Measurements from ENCODE around the gene STXBP6. TPM values are rescaled to one million over a fixed set of nuclear protein-coding genes. Genes with fewer than 3 reads are reported as not detected.

STXBP6 gene
- total and polyA plus RNA-seq, 2 experiments from 2014 or later: 19.7 to 29.0 TPM

GRCh38 chr14:25038044-25038668 is 11.8 kb downstream of the STXBP6 start:
- H3K4me1 ChIP-seq (ENCODE audit: insufficient read depth): peaks cover 13% of the 10 kb centered on the region
- no peak for TF ChIP-seq POLR2AphosphoS5 (IDR thresholded peaks at IDR 0.05; ENCODE audit: low read depth)
- no peak for TF ChIP-seq NANOG (IDR thresholded peaks at IDR 0.05; ENCODE audit: borderline replicate concordance)
- no peak for TF ChIP-seq JUNB (IDR thresholded peaks at IDR 0.05; ENCODE audit: unreplicated experiment)
- TF ChIP-seq EZH2phosphoT487 (IDR thresholded peaks at IDR 0.05; ENCODE audit: unreplicated experiment): no peak
- TF ChIP-seq CREB1 (CRISPR knock-in tag; IDR thresholded peaks at IDR 0.05; ENCODE audit: low read depth): no peak
- TF ChIP-seq ZNF462 (CRISPR knock-in tag; IDR thresholded peaks at IDR 0.05): no peak
- no peak for TF ChIP-seq EZH2 (IDR thresholded peaks at IDR 0.05; ENCODE audit: low read depth, unreplicated experiment)
- TF ChIP-seq ZNF114 (CRISPR knock-in tag; IDR thresholded peaks at IDR 0.05): no peak
- TF ChIP-seq, protein P1, sequence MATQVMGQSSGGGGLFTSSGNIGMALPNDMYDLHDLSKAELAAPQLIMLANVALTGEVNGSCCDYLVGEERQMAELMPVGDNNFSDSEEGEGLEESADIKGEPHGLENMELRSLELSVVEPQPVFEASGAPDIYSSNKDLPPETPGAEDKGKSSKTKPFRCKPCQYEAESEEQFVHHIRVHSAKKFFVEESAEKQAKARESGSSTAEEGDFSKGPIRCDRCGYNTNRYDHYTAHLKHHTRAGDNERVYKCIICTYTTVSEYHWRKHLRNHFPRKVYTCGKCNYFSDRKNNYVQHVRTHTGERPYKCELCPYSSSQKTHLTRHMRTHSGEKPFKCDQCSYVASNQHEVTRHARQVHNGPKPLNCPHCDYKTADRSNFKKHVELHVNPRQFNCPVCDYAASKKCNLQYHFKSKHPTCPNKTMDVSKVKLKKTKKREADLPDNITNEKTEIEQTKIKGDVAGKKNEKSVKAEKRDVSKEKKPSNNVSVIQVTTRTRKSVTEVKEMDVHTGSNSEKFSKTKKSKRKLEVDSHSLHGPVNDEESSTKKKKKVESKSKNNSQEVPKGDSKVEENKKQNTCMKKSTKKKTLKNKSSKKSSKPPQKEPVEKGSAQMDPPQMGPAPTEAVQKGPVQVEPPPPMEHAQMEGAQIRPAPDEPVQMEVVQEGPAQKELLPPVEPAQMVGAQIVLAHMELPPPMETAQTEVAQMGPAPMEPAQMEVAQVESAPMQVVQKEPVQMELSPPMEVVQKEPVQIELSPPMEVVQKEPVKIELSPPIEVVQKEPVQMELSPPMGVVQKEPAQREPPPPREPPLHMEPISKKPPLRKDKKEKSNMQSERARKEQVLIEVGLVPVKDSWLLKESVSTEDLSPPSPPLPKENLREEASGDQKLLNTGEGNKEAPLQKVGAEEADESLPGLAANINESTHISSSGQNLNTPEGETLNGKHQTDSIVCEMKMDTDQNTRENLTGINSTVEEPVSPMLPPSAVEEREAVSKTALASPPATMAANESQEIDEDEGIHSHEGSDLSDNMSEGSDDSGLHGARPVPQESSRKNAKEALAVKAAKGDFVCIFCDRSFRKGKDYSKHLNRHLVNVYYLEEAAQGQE (IDR thresholded peaks at IDR 0.05; ENCODE audit: unreplicated experiment): no peak
- TF ChIP-seq CTCF (conservative IDR thresholded peaks at IDR 0.05; ENCODE audit: low read depth in 2 of 2): no peak
- TF ChIP-seq STAT1 (IDR thresholded peaks at IDR 0.05; ENCODE audit: unreplicated experiment): no peak
- TF ChIP-seq ETS1 (IDR thresholded peaks at IDR 0.05): no peak
- TF ChIP-seq ZNF331 (CRISPR knock-in tag; IDR thresholded peaks at IDR 0.05; ENCODE audit: low read depth): no peak
- H3K79me2 ChIP-seq (replicated peaks; ENCODE audit: insufficient read depth): peaks cover 74% of the 10 kb centered on the region
- H3K9me2 ChIP-seq (ENCODE audit: insufficient read depth): no peaks in the 10 kb centered on the region
- Mint-ChIP-seq H3K27ac (no peak overlapping the region), H3K9me3 (no peaks in the 10 kb centered on the region), H3K27me3 (ENCODE audit: insufficient read depth, low read depth, poor library complexity) (no peaks in the 10 kb centered on the region), H3K36me3 (ENCODE audit: low read depth) (no peaks in the 10 kb centered on the region), H3K4me3 (no peak overlapping the region), H3K4me1 (peaks cover 13% of the 10 kb centered on the region)
- no peaks in the 10 kb centered on the region for H3F3A ChIP-seq (replicated peaks; ENCODE audit: low read depth)
- DNase-seq (ENCODE audit: low spot score) (no peak), ATAC-seq (no peak)
- H2AFZ ChIP-seq: no peak overlapping the region
- no peak overlapping the region for H3K27ac ChIP-seq (ENCODE audit: low read depth)
- peaks cover 4% of the 10 kb centered on the region; the same call in 1 of the 2 replicates for H3K36me3 ChIP-seq (ENCODE audit: insufficient read depth)
- H3K4me2 ChIP-seq: no peak overlapping the region
- no peaks in the 10 kb centered on the region for H3K27me3 ChIP-seq (ENCODE audit: insufficient read depth)
- H3K4me3 ChIP-seq: no peak overlapping the region
- no peaks in the 10 kb centered on the region; the same call in 1 of the 2 replicates for H4K20me1 ChIP-seq (replicated peaks; ENCODE audit: insufficient read depth)

Data from GM23338 (cell line).